H1 (cell line): ENCODE data around the gene LYPD1. TPM values are rescaled to one million over a fixed set of nuclear protein-coding genes. Genes with fewer than 3 reads are reported as not detected.

Experiments used
- BRCA1 ChIP-seq: IDR thresholded peaks from 2 replicates; pipeline ENCODE4 v1.6.1; 2012; ENCODE audit warnings: low read depth, low read length, improper control_type of control experiment
- EZH2 ChIP-seq: fragments of 200-600 bp; sonication (generic); IDR thresholded peaks from 2 replicates; pipeline ENCODE4 v1.7.1; 2012; ENCODE audit warnings: low read depth, mild to moderate bottlenecking, moderate library complexity, low read length, inconsistent platforms; ENCODE audit not compliant: severe bottlenecking
- RAD21 ChIP-seq, 2 experiments: IDR thresholded peaks in 1 of 2; conservative IDR thresholded peaks in 1 of 2; 2 replicates each; pipeline ENCODE4 v1.6.1; 2011; ENCODE audit warnings: low read depth in 2 of 2, low read length in 2 of 2, improper control_type of control experiment in 1 of 2, inconsistent platforms in 1 of 2, mild to moderate bottlenecking in 1 of 2, moderate library complexity in 1 of 2
- ZNF274 ChIP-seq: IDR thresholded peaks from 2 replicates; pipeline ENCODE4 v1.7.0; 2012; ENCODE audit warnings: low read length, borderline replicate concordance; ENCODE audit errors: extremely low read depth
- polyA plus RNA-seq, 7 experiments: library from polyadenylated mRNA; depleted of rRNA in 3 of 7; stranded (reverse) in 5 of 7; unstranded in 2 of 7; fragments of >200 nt in 5 of 7; fragments of 200-250 nt in 2 of 7; gene quantifications; 1 replicate in 5 of 7; 2 replicates in 1 of 7; 4 replicates in 1 of 7; pipeline versions ENCODE4 v1.2.1 to v1.2.3, GENCODE V29; 2011 to 2013; ENCODE audit warnings: missing spikeins in 2 of 7, mixed read lengths in 2 of 7
- total RNA-seq: library from RNA; stranded (reverse); fragmentation: NEBNext Ultra II Directional; extraction: Animal tissue kit (Norgen Biotek cat#: 25700); gene quantifications from 2 replicates; pipeline ENCODE4 v1.2.1, GENCODE V29; 2021
- TF ChIP-seq, protein P1 (sequence below): IDR thresholded peaks from 2 replicates; pipeline ENCODE4 v1.6.1; 2011; ENCODE audit warnings: low read depth, mild to moderate bottlenecking, low read length; ENCODE audit not compliant: insufficient read depth

LYPD1 gene
- total and polyA plus RNA-seq, 2 of the 8 experiments (the other 6 are each of a cell fraction or from before 2014, with no cell fraction given): 1.9 to 2.7 TPM

DNA sequence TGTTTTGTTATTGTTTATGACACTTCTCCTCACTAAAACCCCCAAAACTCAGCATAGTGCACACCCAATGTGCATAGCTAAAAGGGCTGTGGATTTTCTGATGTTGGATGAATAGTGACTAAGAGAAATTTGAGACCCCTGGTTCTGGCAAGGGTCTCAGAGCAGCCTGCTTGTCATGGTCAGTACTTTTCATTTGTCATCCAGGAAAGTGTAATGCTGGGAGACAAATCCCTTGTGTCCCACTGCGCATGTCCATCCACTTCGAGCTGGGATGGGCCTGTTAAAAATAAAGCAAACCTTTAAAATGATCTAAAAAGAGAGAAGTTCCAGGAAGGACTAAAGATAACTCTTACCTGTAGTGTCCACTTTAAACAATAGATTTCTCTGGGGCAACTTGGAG, 46.9 kb upstream of the LYPD1 start (continued):
- no peak for TF ChIP-seq ZNF274
- TF ChIP-seq, protein P1, sequence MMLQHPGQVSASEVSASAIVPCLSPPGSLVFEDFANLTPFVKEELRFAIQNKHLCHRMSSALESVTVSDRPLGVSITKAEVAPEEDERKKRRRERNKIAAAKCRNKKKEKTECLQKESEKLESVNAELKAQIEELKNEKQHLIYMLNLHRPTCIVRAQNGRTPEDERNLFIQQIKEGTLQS: no peak
- no peak for TF ChIP-seq EZH2
- TF ChIP-seq BRCA1: no peak
- no peak for TF ChIP-seq RAD21 (IDR thresholded peaks at IDR 0.05 in 1 of 2, conservative IDR thresholded peaks at IDR 0.05 in 1 of 2; ENCODE audit: low read depth in 2 of 2, low read length in 2 of 2)
